H9 (cell line): ENCODE results near the gene CCDC88C. TPM values are rescaled to one million over a fixed set of nuclear protein-coding genes. Genes with fewer than 3 reads are reported as not detected.

Experiments
- DNase-seq: peaks from one replicate; pipeline ENCODE4 v3.0.0-alpha.2; 2017
- H2AFZ ChIP-seq: one replicate; pipeline ENCODE4 v1.6.1; 2013; ENCODE audit warnings: mild to moderate bottlenecking, low read length, control low read depth, moderate library complexity
- H2AK5ac ChIP-seq: 2 replicates; pipeline ENCODE4 v1.6.1; 2013; ENCODE audit warnings: low read length, control low read depth, mixed read lengths; ENCODE audit not compliant: insufficient read length
- H2BK120ac ChIP-seq: one replicate; pipeline ENCODE4 v1.6.1; 2013; ENCODE audit warnings: low read depth, mild to moderate bottlenecking, low read length, control low read depth, inconsistent platforms; ENCODE audit not compliant: poor library complexity, severe bottlenecking
- H2BK12ac ChIP-seq: 2 replicates; pipeline ENCODE4 v1.6.1; 2013; ENCODE audit warnings: low read length, control low read depth, mixed read lengths, low read depth; ENCODE audit not compliant: insufficient read length
- H2BK15ac ChIP-seq: 2 replicates; pipeline ENCODE4 v1.6.1; 2013; ENCODE audit warnings: low read depth, low read length, control low read depth
- H2BK20ac ChIP-seq: one replicate; pipeline ENCODE4 v1.6.1; 2013; ENCODE audit warnings: low read depth, mild to moderate bottlenecking, low read length, control low read depth, inconsistent platforms; ENCODE audit not compliant: poor library complexity, severe bottlenecking
- H2BK5ac ChIP-seq: 2 replicates; pipeline ENCODE4 v1.6.1; 2013; ENCODE audit warnings: low read length, control low read depth, mixed read lengths; ENCODE audit not compliant: insufficient read length
- H3K14ac ChIP-seq: 2 replicates; pipeline ENCODE4 v1.6.1; 2013; ENCODE audit warnings: low read length, control low read depth; ENCODE audit not compliant: insufficient read depth
- H3K18ac ChIP-seq: 2 replicates; pipeline ENCODE4 v1.6.1; 2013; ENCODE audit warnings: low read depth, mild to moderate bottlenecking, mixed read lengths, low read length, control low read depth; ENCODE audit not compliant: insufficient read length
- H3K23ac ChIP-seq: 2 replicates; pipeline ENCODE4 v1.6.1; 2013; ENCODE audit warnings: low read length, control low read depth, mixed read lengths, low read depth; ENCODE audit not compliant: insufficient read length
- H3K23me2 ChIP-seq: 2 replicates; pipeline ENCODE4 v1.6.1; 2013; ENCODE audit warnings: low read depth, mild to moderate bottlenecking, mixed read lengths, low read length, control low read depth; ENCODE audit not compliant: insufficient read length, poor library complexity, severe bottlenecking
- H3K27ac ChIP-seq: 2 replicates; pipeline ENCODE4 v1.5.1; 2013; ENCODE audit warnings: low read length, control low read depth, mixed read lengths, low read depth; ENCODE audit not compliant: insufficient read length
- H3K27me3 ChIP-seq: 2 replicates; pipeline ENCODE4 v1.6.1; 2013; ENCODE audit warnings: low read length, control low read depth, inconsistent platforms; ENCODE audit not compliant: insufficient read depth
- H3K4ac ChIP-seq: 2 replicates; pipeline ENCODE4 v1.6.1; 2013; ENCODE audit warnings: low read depth, mild to moderate bottlenecking, control low read depth, inconsistent platforms, low read length, moderate library complexity
- H3K4me1 ChIP-seq: 2 replicates; pipeline ENCODE4 v1.6.1; 2013; ENCODE audit warnings: low read length, control low read depth, inconsistent platforms; ENCODE audit not compliant: insufficient read depth
- H3K4me2 ChIP-seq: 2 replicates; pipeline ENCODE4 v1.6.1; 2013; ENCODE audit warnings: low read length, control low read depth, mixed read lengths; ENCODE audit not compliant: insufficient read length, insufficient read depth
- H3K56ac ChIP-seq: 2 replicates; pipeline ENCODE4 v1.6.1; 2013; ENCODE audit warnings: low read depth, mild to moderate bottlenecking, mixed read lengths, low read length, control low read depth; ENCODE audit not compliant: insufficient read length
- H3K79me1 ChIP-seq: 2 replicates; pipeline ENCODE4 v1.6.1; 2013; ENCODE audit warnings: low read depth, mild to moderate bottlenecking, moderate library complexity, low read length, control low read depth, inconsistent platforms; ENCODE audit not compliant: insufficient read depth, poor library complexity, severe bottlenecking
- H3K79me2 ChIP-seq: 2 replicates; pipeline ENCODE4 v1.6.1; 2013; ENCODE audit warnings: low read length, control low read depth, inconsistent platforms; ENCODE audit not compliant: insufficient read depth
- H3K9ac ChIP-seq: 2 replicates; pipeline ENCODE4 v1.6.1; 2013; ENCODE audit warnings: low read length, control low read depth, mixed read lengths; ENCODE audit not compliant: insufficient read length; ENCODE audit errors: extremely low read depth
- H3K9me3 ChIP-seq: one replicate; pipeline ENCODE4 v1.6.1; 2013; ENCODE audit warnings: low read depth, low read length, inconsistent platforms; ENCODE audit not compliant: control insufficient read depth
- H3T11ph ChIP-seq: one replicate; pipeline ENCODE4 v1.6.1; 2013; ENCODE audit warnings: mild to moderate bottlenecking, low read length, control low read depth, inconsistent platforms
- H4K20me1 ChIP-seq: one replicate; pipeline ENCODE4 v1.6.1; 2013; ENCODE audit not compliant: control insufficient read depth, insufficient read length, insufficient read depth
- H4K5ac ChIP-seq: 2 replicates; pipeline ENCODE4 v1.6.1; 2013; ENCODE audit warnings: low read depth, mild to moderate bottlenecking, mixed read lengths, low read length, control low read depth; ENCODE audit not compliant: insufficient read length
- H4K8ac ChIP-seq: replicated peaks from 2 replicates; pipeline ENCODE4 v1.6.1; 2013; ENCODE audit warnings: low read length, control low read depth, mixed read lengths, low read depth; ENCODE audit not compliant: insufficient read length
- H4K91ac ChIP-seq: 2 replicates; pipeline ENCODE4 v1.6.1; 2013; ENCODE audit warnings: low read depth, mild to moderate bottlenecking, moderate library complexity, mixed read lengths, low read length, control low read depth; ENCODE audit not compliant: insufficient read length
- H3K27ac Mint-ChIP-seq, 3 experiments: 2 replicates in 2 of 3; 3 replicates in 1 of 3; pipeline ENCODE4 v1.8.0; 2020 to 2021; ENCODE audit warnings: mixed read lengths in 3 of 3, mild to moderate bottlenecking in 1 of 3, moderate library complexity in 1 of 3
- H3K27me3 Mint-ChIP-seq: 2 replicates; pipeline ENCODE4 v1.8.0; 2021; ENCODE audit warnings: low read depth, mild to moderate bottlenecking, moderate library complexity, mixed read lengths
- H3K36me3 Mint-ChIP-seq, 3 experiments: 2 replicates in 2 of 3; 3 replicates in 1 of 3; pipeline ENCODE4 v1.8.0; 2020 to 2021; ENCODE audit warnings: low read depth in 3 of 3, mixed read lengths in 3 of 3; ENCODE audit not compliant: insufficient read depth in 1 of 3
- H3K4me1 Mint-ChIP-seq, 2 experiments: 2 replicates each; pipeline ENCODE4 v1.8.0; 2020; ENCODE audit warnings: mixed read lengths in 2 of 2
- H3K4me3 Mint-ChIP-seq, 2 experiments: 2 replicates in 1 of 2; 3 replicates in 1 of 2; pipeline ENCODE4 v1.8.0; 2020 to 2021; ENCODE audit warnings: mild to moderate bottlenecking in 2 of 2, mixed read lengths in 2 of 2, moderate library complexity in 1 of 2
- H3K9me3 Mint-ChIP-seq, 2 experiments: 2 replicates in 1 of 2; 3 replicates in 1 of 2; pipeline ENCODE4 v1.8.0; 2020; ENCODE audit warnings: mild to moderate bottlenecking in 2 of 2, mixed read lengths in 2 of 2, moderate library complexity in 1 of 2
- WGBS: extraction: QIAGEN DNeasy Blood & Tissue Kit; methylation state at CpG from one replicate; pipeline ENCODE4 v1.1.7; 2013; ENCODE audit warnings: missing lambda C conversion rate, low lambda C conversion rate, mixed read lengths; ENCODE audit not compliant: insufficient read length; ENCODE audit errors: extremely low coverage; 5-methylcytosine and 5-hydroxymethylcytosine counted together
- total RNA-seq: library from RNA; stranded (reverse); gene quantifications from 2 replicates; pipeline ENCODE4 v1.2.1, GENCODE V29; 2021
- TF ChIP-seq, protein P1 (sequence below): fragments of 200-600 bp; sonication (generic); conservative IDR thresholded peaks from 3 replicates; pipeline ENCODE4 v1.8.0; 2021; ENCODE audit warnings: antibody characterized with exemption, mild to moderate bottlenecking

CCDC88C gene
- total RNA-seq, 1 experiment from 2014 or later = 52.4 TPM

DNA sequence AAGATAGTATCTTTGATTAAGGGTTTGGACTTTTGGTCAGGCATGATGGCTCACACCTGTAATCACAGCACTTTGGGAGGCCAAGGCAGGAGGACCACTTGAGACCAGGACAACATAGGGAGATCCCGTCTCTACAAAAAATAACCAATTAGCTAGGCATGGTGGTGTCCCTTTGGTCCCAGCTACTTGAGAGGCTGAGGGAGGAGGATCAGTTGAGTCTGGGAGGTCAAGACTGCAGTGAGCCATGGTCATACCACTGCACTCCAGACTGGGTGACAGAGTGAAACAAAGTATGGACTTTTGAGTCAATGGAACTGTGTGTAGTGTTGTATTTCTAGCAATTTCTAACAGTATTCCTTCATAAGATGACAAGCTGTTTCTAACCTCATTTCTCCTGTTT, 38.7 kb upstream of the CCDC88C start:
- peaks cover 0 to 8% of the 10 kb centered on the region in 2 experiments; a peak in 2 of 4 replicates for H3K4me1 Mint-ChIP-seq
- Histone ChIP-seq H2AK5ac (no peak overlapping the region), H3K9ac (no peak overlapping the region), H4K20me1 (no peaks in the 10 kb centered on the region), H3K4me2 (no peak overlapping the region), H4K5ac (no peak overlapping the region), H3K18ac (no peak overlapping the region), H3K9me3 (no peaks in the 10 kb centered on the region), H3K27me3 (no peaks in the 10 kb centered on the region), H2BK5ac (no peak overlapping the region), H3K4ac (no peak overlapping the region), H3K79me2 (no peaks in the 10 kb centered on the region), H3K27ac (no peak overlapping the region), H2BK20ac (no peak overlapping the region), H4K91ac (no peak overlapping the region), H3K4me1 (no peaks in the 10 kb centered on the region), H2BK120ac (no peak overlapping the region), H3K14ac (no peak overlapping the region), H3T11ph (no peak overlapping the region), H3K23ac (no peak overlapping the region), H2BK12ac (no peak overlapping the region), H3K79me1 (no peaks in the 10 kb centered on the region), H2BK15ac (no peak overlapping the region), H4K8ac (no peak overlapping the region), H3K56ac (no peak overlapping the region), H2AFZ (no peak overlapping the region), H3K23me2 (no peaks in the 10 kb centered on the region)
- no peak overlapping the region for H3K4me3 Mint-ChIP-seq
- no peaks in the 10 kb centered on the region for H3K9me3 Mint-ChIP-seq
- H3K27me3 Mint-ChIP-seq = no peaks in the 10 kb centered on the region
- DNase-seq = no peak
- no CpG with 5 or more reads among the region's 1 CpG for WGBS
- peaks cover 15 to 58% (median 43%) of the 10 kb centered on the region in 3 experiments for H3K36me3 Mint-ChIP-seq
- H3K27ac Mint-ChIP-seq = no peak overlapping the region
- TF ChIP-seq, protein P1, sequence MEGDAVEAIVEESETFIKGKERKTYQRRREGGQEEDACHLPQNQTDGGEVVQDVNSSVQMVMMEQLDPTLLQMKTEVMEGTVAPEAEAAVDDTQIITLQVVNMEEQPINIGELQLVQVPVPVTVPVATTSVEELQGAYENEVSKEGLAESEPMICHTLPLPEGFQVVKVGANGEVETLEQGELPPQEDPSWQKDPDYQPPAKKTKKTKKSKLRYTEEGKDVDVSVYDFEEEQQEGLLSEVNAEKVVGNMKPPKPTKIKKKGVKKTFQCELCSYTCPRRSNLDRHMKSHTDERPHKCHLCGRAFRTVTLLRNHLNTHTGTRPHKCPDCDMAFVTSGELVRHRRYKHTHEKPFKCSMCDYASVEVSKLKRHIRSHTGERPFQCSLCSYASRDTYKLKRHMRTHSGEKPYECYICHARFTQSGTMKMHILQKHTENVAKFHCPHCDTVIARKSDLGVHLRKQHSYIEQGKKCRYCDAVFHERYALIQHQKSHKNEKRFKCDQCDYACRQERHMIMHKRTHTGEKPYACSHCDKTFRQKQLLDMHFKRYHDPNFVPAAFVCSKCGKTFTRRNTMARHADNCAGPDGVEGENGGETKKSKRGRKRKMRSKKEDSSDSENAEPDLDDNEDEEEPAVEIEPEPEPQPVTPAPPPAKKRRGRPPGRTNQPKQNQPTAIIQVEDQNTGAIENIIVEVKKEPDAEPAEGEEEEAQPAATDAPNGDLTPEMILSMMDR = no peak
